Skeletal muscle tissue (tissue), 4 donors: ENCODE results near the gene C10orf62. TPM values are rescaled to one million over a fixed set of nuclear protein-coding genes. Genes with fewer than 3 reads are reported as not detected.
A peak's percentile ranks its signal among the peaks of the same experiment; 100 is the strongest.
"Not testable (repeated sequence)": the region's sequence is repeated elsewhere in the genome, so short reads cannot be mapped to it uniquely, and the experiment has no call there.

Experiments used
- H3K27ac ChIP-seq: one replicate; pipeline ENCODE4 v1.7.0; 2013; ENCODE audit warnings: mild to moderate bottlenecking, low read depth, low read length, inconsistent platforms
- H3K27me3 ChIP-seq, 3 donors: one replicate each; pipeline ENCODE4 v1.7.0; 2013; ENCODE audit warnings: low read length in 3 of 3; ENCODE audit not compliant: control insufficient read depth in 3 of 3, insufficient read depth in 3 of 3
- H3K36me3 ChIP-seq, 3 donors: one replicate each; pipeline ENCODE4 v1.7.0; 2013; ENCODE audit warnings: low read length in 3 of 3; ENCODE audit not compliant: control insufficient read depth in 3 of 3, insufficient read depth in 3 of 3
- H3K4me1 ChIP-seq, 3 donors: one replicate each; pipeline ENCODE4 v1.7.0; 2013; ENCODE audit warnings: low read length in 3 of 3, mild to moderate bottlenecking in 3 of 3; ENCODE audit not compliant: control insufficient read depth in 3 of 3, insufficient read depth in 3 of 3
- H3K4me3 ChIP-seq, 3 donors: one replicate each; pipeline ENCODE4 v1.7.0; 2013; ENCODE audit warnings: low read length in 3 of 3
- H3K9ac ChIP-seq, 3 donors: one replicate each; pipeline ENCODE4 v1.7.0; 2013; ENCODE audit warnings: low read length in 3 of 3, mild to moderate bottlenecking in 3 of 3, moderate library complexity in 2 of 3, low read depth in 1 of 3
- H3K9me3 ChIP-seq, 3 donors: one replicate each; pipeline ENCODE4 v1.7.0; 2013; ENCODE audit warnings: low read length in 3 of 3; ENCODE audit not compliant: control insufficient read depth in 3 of 3
- total RNA-seq: library from RNA; depleted of rRNA; stranded (reverse); fragments of >200 nt; gene quantifications from one replicate; pipeline ENCODE4 v1.2.3, GENCODE V29; 2014
- donor health status: Osteomylitis.

Gene C10orf62
- total RNA-seq, 1 donor from 2014 or later, result under 0.01 TPM

DNA sequence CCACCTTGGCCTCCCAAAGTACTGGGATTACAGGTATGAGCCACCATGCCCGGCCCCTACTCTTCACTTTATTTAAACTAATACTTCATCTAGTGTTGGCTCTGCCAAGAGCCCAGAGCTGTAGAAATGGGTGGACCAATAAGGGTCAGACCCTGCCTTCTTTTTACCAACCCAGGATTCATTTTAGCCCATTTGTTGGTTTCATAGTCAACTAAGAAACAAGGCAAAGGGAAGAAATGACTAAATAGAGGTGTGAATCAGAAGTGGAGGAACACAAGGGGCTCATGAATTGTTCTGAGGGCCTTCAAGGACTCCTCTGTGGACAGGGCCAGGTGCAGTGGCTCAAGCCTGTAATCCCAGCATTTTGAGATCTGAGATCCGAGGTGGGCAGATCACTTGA lies 15.8 kb upstream of the C10orf62 start:
- H3K27ac ChIP-seq, result peak overlapping the region; percentile 94
- peak overlapping the region; percentile 6 to 76 (median 7) for H3K4me3 ChIP-seq
- H3K9ac ChIP-seq, result peak overlapping the region; percentile 61 to 87 (median 64)

DNA sequence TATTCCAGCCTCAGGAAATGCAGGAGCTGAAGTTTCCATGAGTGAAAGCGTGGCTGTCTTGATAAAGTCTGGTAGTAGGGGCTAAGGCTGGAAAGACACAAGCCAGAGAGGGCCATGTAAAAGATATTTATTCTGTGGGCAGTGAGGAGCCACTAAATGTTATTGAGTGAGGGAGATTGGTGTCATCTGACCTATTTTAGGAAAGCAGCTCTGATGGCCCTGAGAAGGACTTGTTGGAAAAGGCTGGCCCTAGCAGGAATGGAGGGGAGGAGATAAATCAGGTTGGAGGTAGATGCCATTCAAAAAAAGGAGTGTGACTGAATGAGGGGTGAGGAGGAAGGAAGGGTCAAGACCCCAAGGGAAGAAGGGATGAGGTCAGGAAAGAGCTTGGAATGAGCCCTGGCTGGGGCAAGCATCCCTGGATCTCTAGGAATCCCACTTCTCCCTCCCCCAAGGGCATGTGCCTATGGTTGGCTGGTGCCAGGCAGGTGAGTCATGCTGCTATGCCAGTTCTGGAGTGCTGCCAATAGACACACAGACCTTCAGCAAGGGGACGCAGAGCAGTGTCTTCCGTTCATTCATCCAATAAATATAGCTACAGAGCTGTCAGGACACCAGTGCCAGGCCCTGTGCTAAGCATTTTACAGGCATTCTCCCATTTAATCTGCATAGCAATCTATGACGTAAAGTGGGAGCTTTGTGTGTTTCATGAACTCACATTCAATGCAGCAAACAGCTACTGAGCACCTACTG lies 15.0 kb upstream of the C10orf62 start:
- peak overlapping the region; percentile 13 to 87 (median 64) for H3K9ac ChIP-seq
- no peaks in the 10 kb centered on the region for H3K9me3 ChIP-seq
- H3K4me3 ChIP-seq, result peak overlapping the region in 2 of 3 donors; percentile 27 to 76
- peak overlapping the region; percentile 94 for H3K27ac ChIP-seq
- peaks cover 0 to 8% (median 6%) of the 10 kb centered on the region in 3 donors for H3K36me3 ChIP-seq
- no peaks in the 10 kb centered on the region for H3K27me3 ChIP-seq
- H3K4me1 ChIP-seq, result peaks cover 55 to 73% (median 72%) of the 10 kb centered on the region in 3 donors

More for the DNA sequence above, 15.8 kb upstream of the C10orf62 start:
- Histone ChIP-seq H3K4me1 (peaks cover 61 to 78% (median 77%) of the 10 kb centered on the region in 3 donors), H3K27me3 (no peaks in the 10 kb centered on the region), H3K36me3 (peaks cover 5 to 10% (median 8%) of the 10 kb centered on the region in 3 donors), H3K9me3 (no peaks in the 10 kb centered on the region)

DNA sequence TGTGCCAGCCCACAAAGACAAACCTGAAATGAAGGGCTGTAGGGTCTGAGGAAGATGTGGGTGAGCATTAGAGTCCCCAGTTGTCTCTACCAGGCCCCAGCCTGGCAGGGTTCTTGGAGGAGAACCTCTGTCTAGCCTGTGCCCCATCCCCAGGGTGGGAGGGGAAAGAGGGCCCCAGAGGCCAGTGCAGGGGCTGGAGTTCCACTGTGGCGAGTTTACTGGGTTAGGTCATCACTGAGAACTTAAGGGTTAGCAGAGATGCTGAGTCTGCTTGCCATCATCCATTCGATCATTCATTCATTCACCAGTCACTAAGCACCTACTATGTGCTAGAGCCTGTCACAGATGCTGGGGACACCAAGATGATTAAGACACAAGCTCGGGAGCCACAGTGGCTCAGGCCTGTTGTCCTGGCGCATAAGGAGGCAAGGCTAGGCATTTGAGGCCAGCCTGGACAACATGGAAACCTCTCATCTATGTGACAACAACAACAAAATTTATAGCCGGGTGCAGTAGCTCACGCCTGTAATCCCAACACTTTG lies 14.3 kb upstream of the C10orf62 start:
- peak overlapping the region in 2 of 3 donors; percentile 48 to 73 for H3K9ac ChIP-seq
- peaks cover 0 to 8% (median 3%) of the 10 kb centered on the region in 3 donors for H3K36me3 ChIP-seq
- H3K9me3 ChIP-seq, result no peaks in the 10 kb centered on the region
- H3K27me3 ChIP-seq, result no peaks in the 10 kb centered on the region
- peak overlapping the region; percentile 94 for H3K27ac ChIP-seq
- peaks cover 49 to 68% (median 66%) of the 10 kb centered on the region in 3 donors for H3K4me1 ChIP-seq
- H3K4me3 ChIP-seq, result peak overlapping the region in 2 of 3 donors; percentile 27 to 52

DNA sequence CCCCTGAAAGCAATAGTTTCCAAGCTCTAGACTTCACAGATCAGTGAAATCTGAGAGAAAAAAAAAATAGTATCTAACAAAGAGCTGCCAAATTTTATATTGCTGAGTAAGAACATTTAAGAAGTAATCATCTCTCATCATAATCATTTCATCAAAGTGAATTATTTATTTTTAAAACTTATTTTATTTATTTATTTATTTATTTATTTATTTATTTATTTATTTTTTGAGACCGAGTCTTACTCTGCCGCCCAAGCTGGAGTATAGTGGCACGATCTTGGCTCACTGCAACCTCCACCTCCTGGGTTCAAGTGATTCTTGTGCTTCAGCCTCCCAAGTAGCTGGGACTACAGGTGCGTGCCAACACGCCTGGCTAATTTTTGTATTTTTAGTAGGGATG lies 13.0 kb upstream of the C10orf62 start:
- H3K4me1 ChIP-seq, result peaks cover 38 to 66% (median 61%) of the 10 kb centered on the region in 3 donors
- H3K36me3 ChIP-seq, result peaks cover 2 to 12% (median 4%) of the 10 kb centered on the region in 3 donors
- H3K4me3 ChIP-seq, H3K9me3 ChIP-seq, H3K27me3 ChIP-seq: not testable (repeated sequence)
- peak overlapping the region in 1 of 3 donors; percentile 38 for H3K9ac ChIP-seq
- peak overlapping the region; percentile 94 for H3K27ac ChIP-seq

DNA sequence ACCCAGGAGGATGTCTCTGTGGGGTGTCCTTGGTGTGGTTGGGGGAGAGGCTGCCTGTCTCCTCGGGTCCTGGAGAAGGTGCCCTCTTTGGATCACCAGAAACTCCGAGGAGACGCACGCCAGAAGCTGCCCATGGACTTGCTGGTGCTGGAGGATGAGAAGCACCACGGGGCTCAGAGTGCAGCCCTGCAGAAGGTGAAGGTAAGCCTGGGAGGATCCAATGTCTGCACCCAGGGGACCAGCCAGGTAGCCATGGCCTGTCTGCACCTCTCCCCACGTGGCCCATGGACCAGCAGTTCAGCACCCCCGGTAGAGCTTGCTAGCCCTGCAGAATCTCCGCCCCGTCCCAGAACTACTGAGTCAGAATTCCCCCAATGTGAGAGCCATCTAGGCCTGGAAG lies 11.8 kb upstream of the C10orf62 start:
- no peak overlapping the region for H3K4me3 ChIP-seq
- no peaks in the 10 kb centered on the region for H3K27me3 ChIP-seq
- peaks cover 2 to 17% (median 12%) of the 10 kb centered on the region in 3 donors for H3K36me3 ChIP-seq
- no peaks in the 10 kb centered on the region for H3K9me3 ChIP-seq
- H3K27ac ChIP-seq, result peak overlapping the region; percentile 5
- H3K9ac ChIP-seq, result no peak overlapping the region
- H3K4me1 ChIP-seq, result peaks cover 26 to 64% (median 49%) of the 10 kb centered on the region in 3 donors

DNA sequence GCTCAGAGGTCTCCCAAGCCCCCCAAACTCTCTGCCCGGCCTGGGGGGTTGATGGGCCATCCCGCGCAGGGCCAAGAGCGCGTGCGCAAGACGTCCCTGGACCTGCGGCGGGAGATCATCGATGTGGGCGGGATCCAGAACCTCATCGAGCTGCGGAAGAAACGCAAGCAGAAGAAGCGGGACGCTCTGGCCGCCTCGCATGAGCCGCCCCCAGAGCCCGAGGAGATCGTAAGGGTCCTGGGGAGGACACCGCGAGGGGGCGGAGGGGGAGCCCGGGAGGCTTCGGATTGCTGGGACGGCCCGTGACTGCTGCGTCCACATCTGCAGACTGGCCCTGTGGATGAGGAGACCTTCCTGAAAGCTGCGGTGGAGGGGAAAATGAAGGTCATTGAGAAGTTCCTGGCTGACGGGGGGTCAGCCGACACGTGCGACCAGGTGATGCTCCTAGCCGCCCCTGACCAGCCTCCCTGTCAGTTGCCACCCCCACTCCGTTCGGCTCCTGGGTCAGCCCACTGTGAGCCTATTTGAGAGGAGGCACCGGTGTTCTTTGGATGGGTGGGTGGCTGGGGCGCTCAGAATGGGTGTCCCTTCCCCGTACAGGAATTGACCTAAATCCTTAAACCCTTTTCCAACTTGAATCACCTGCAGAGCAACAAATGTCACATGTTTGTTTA lies 11.2 kb upstream of the C10orf62 start:
- peaks cover 2 to 17% (median 12%) of the 10 kb centered on the region in 3 donors for H3K36me3 ChIP-seq
- no peak overlapping the region for H3K27ac ChIP-seq
- no peaks in the 10 kb centered on the region for H3K9me3 ChIP-seq
- peak overlapping the region in 1 of 3 donors; percentile 16 for H3K9ac ChIP-seq
- H3K27me3 ChIP-seq, result no peaks in the 10 kb centered on the region
- H3K4me1 ChIP-seq, result peaks cover 20 to 64% (median 43%) of the 10 kb centered on the region in 3 donors
- H3K4me3 ChIP-seq, result no peak overlapping the region

DNA sequence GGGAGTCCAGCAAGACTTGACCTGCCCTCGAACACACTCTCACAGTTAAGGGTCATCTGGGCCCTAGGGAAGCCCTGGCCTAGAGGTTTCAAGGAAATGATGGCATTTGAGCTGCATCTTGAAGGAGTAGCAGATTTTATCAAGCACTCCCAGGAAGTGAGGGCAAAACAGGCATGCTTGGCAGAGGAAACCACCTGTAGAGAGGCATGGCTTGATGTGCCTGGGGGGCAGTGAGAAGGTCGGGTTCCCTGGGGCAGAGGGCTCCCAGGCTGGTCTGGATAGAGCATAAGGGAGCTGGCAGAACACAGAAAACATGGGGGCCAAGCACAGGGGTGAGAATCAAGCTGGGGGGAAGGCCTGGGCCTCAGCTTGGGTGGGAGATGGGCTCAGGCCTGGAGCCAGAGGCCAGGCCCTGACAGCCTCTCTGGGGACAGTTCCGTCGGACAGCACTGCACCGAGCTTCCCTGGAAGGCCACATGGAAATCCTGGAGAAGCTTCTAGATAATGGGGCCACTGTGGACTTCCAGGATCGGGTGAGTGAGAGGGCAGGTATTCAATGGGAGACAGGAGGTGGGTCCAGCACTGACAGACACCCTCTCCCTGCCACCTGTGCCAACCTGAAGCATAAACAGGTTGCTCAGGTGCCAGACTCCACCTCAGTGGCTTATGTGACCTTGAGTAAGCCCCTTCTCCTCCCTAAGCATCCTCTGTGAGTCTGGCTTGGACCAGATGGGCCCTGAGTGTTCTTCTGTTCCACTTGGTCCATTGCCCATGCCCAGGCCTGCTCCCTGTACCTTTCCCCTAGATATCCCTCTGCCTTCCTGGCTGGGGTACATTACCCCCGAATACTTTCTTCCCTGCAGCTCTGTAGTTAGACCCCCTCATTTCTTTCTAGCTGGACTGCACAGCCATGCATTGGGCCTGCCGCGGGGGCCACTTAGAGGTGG lies 8.8 kb upstream of the C10orf62 start:
- Histone ChIP-seq H3K27ac (peak overlapping the region; percentile 15), H3K9ac (peak overlapping the region in 1 of 3 donors; percentile 10), H3K9me3 (no peaks in the 10 kb centered on the region), H3K4me1 (peaks cover 25 to 67% (median 46%) of the 10 kb centered on the region in 3 donors), H3K27me3 (no peaks in the 10 kb centered on the region), H3K36me3 (peaks cover 2 to 17% (median 12%) of the 10 kb centered on the region in 3 donors), H3K4me3 (no peak overlapping the region)

DNA sequence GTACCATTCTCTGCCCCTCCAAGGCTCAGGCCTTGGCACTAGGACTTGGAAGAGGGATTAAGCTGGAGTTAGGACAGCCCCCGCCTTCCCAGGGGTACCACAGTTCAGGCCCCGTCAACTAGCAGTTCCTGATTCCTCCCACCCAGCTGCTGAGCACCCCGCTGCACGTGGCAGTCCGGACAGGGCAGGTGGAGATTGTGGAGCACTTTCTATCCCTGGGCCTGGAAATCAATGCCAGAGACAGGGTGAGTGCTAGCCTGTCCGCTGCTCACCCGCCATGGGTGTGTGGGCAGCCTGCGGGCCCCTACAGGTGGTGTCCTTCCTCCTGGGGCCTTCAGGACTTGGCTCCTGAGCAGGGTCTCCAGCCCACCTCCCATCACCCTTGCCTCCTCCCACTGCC lies 7.4 kb upstream of the C10orf62 start:
- peaks cover 2 to 17% (median 12%) of the 10 kb centered on the region in 3 donors for H3K36me3 ChIP-seq
- H3K27ac ChIP-seq, result peak overlapping the region; percentile 69
- peak overlapping the region in 1 of 3 donors; percentile 35 for H3K9ac ChIP-seq
- peaks cover 19 to 72% (median 41%) of the 10 kb centered on the region in 3 donors for H3K4me1 ChIP-seq
- H3K27me3 ChIP-seq, result no peaks in the 10 kb centered on the region
- no peaks in the 10 kb centered on the region for H3K9me3 ChIP-seq
- H3K4me3 ChIP-seq, result no peak overlapping the region

DNA sequence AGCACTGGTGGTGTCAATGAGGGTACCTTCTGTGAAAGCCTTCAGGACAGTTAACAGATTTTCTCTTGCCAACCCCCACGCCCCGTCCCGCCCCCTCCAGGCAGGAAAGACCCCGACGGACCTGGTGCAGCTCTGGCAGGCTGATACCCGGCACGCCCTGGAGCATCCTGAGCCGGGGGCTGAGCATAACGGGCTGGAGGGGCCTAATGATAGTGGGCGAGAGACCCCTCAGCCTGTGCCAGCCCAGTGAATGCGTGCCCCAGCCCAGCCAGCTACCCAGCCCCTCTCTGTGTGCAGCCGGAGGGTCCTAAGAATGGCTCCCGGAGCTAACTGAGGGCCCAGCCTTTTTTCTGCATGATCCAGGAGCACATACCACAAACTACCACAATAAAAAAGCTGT lies 6.0 kb upstream of the C10orf62 start:
- Histone ChIP-seq H3K4me1 (peaks cover 19 to 68% (median 35%) of the 10 kb centered on the region in 3 donors), H3K36me3 (peaks cover 2 to 12% (median 9%) of the 10 kb centered on the region in 3 donors), H3K4me3 (no peak overlapping the region), H3K9ac (peak overlapping the region in 1 of 3 donors; percentile 65), H3K27ac (peak overlapping the region; percentile 69), H3K27me3 (no peaks in the 10 kb centered on the region), H3K9me3 (no peaks in the 10 kb centered on the region)
